PC-3 (cell line): Measurements from ENCODE around the gene EHD4.

ENCODE experiments used
- EZH2 ChIP-seq: fragments of 300-600 bp; sonication (generic); IDR thresholded peaks from one replicate; pipeline ENCODE4 v1.6.1; 2017; ENCODE audit warnings: antibody characterized with exemption, mild to moderate bottlenecking, low read length; ENCODE audit not compliant: unreplicated experiment
- TF ChIP-seq, protein P1 (sequence below): fragments of 300-600 bp; sonication (generic); conservative IDR thresholded peaks from 2 replicates; pipeline ENCODE4 v1.5.1; 2017; ENCODE audit warnings: antibody characterized with exemption, low read depth, mild to moderate bottlenecking, low read length

DNA sequence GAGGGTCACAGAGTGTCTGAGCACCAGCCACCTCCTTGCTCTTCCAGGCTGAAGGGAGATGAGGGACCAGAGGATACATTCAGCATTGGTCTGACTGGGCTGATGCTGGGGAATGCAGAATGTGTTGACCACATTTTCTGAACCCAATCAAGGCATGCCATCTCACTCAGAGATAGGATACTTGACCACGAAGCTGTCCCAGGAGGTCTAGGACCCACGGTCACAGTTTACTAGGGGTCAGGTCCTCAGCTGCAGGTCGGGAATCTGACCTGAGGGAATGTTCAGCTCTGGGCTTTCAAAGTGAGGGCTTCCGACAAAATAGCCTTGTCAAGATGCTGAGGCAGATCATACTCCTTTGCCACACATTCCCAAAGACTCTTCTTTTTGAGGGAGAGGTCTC, 28.9 kb upstream of the EHD4 start:
- TF ChIP-seq, protein P1, sequence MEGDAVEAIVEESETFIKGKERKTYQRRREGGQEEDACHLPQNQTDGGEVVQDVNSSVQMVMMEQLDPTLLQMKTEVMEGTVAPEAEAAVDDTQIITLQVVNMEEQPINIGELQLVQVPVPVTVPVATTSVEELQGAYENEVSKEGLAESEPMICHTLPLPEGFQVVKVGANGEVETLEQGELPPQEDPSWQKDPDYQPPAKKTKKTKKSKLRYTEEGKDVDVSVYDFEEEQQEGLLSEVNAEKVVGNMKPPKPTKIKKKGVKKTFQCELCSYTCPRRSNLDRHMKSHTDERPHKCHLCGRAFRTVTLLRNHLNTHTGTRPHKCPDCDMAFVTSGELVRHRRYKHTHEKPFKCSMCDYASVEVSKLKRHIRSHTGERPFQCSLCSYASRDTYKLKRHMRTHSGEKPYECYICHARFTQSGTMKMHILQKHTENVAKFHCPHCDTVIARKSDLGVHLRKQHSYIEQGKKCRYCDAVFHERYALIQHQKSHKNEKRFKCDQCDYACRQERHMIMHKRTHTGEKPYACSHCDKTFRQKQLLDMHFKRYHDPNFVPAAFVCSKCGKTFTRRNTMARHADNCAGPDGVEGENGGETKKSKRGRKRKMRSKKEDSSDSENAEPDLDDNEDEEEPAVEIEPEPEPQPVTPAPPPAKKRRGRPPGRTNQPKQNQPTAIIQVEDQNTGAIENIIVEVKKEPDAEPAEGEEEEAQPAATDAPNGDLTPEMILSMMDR, result no peak
- TF ChIP-seq EZH2, result no peak
